ENCODE results near the gene HACE1.

The HACE1 gene

GRCh38 chr6:104888066-104888465 lies 28.3 kb upstream of the HACE1 start:
- H3K27ac ChIP-seq = no peak overlapping the region

GRCh38 chr6:104887350-104887749 lies 27.6 kb upstream of the HACE1 start:
- Histone ChIP-seq H3K36me3 (no peaks in the 10 kb centered on the region), H3K27ac (no peak overlapping the region), H3K9me3 (ENCODE audit: severe bottlenecking) (peaks cover 2% of the 10 kb centered on the region), H3K4me3 (ENCODE audit: low read depth, low read length) (no peak overlapping the region), H3K27me3 (ENCODE audit: insufficient read depth, low read depth, severe bottlenecking) (no peaks in the 10 kb centered on the region)
- no peak for TF ChIP-seq CTCF (IDR thresholded peaks at IDR 0.05; ENCODE audit: low read depth, low read length)
- DNase-seq = no peak

More at GRCh38 chr6:104888066-104888465, 28.3 kb upstream of the HACE1 start:
- TF ChIP-seq CTCF (IDR thresholded peaks at IDR 0.05; ENCODE audit: low read depth, low read length) = no peak
- Histone ChIP-seq H3K27me3 (ENCODE audit: insufficient read depth, low read depth, severe bottlenecking) (no peaks in the 10 kb centered on the region), H3K36me3 (no peaks in the 10 kb centered on the region), H3K4me3 (ENCODE audit: low read depth, low read length) (no peak overlapping the region), H3K9me3 (ENCODE audit: severe bottlenecking) (peaks cover 4% of the 10 kb centered on the region)
- no peak for DNase-seq

- Histone ChIP-seq H3K4me3 (ENCODE audit: low read depth, low read length) (no peak overlapping the region), H3K27ac (no peak overlapping the region), H3K36me3 (no peaks in the 10 kb centered on the region), H3K27me3 (ENCODE audit: insufficient read depth, low read depth, severe bottlenecking) (no peaks in the 10 kb centered on the region), H3K9me3 (ENCODE audit: severe bottlenecking) (peaks cover 2% of the 10 kb centered on the region)
- no peak for TF ChIP-seq CTCF (IDR thresholded peaks at IDR 0.05; ENCODE audit: low read depth, low read length)
- no peak for DNase-seq
Measured at GRCh38 chr6:104885518-104886043, 25.9 kb upstream of the HACE1 start.

GRCh38 chr6:104884867-104885517 lies 25.3 kb upstream of the HACE1 start:
- H3K4me3 ChIP-seq (ENCODE audit: low read depth, low read length) = no peak overlapping the region
- H3K36me3 ChIP-seq = no peaks in the 10 kb centered on the region
- H3K27ac ChIP-seq = no peak overlapping the region
- no peak for DNase-seq
- H3K27me3 ChIP-seq (ENCODE audit: insufficient read depth, low read depth, severe bottlenecking) = no peaks in the 10 kb centered on the region
- peaks cover 2% of the 10 kb centered on the region for H3K9me3 ChIP-seq (ENCODE audit: severe bottlenecking)
- no peak for TF ChIP-seq CTCF (IDR thresholded peaks at IDR 0.05; ENCODE audit: low read depth, low read length)

- no peak for DNase-seq
- Histone ChIP-seq H3K27me3 (ENCODE audit: insufficient read depth, low read depth, severe bottlenecking) (no peaks in the 10 kb centered on the region), H3K4me3 (ENCODE audit: low read depth, low read length) (no peak overlapping the region), H3K9me3 (ENCODE audit: severe bottlenecking) (no peaks in the 10 kb centered on the region), H3K27ac (no peak overlapping the region), H3K36me3 (no peaks in the 10 kb centered on the region)
- TF ChIP-seq CTCF (IDR thresholded peaks at IDR 0.05; ENCODE audit: low read depth, low read length) = no peak
Measured at GRCh38 chr6:104881964-104882668, 22.4 kb upstream of the HACE1 start.

All from WERI-Rb-1 (cell line).